HepG2 (cell line): ENCODE data around the gene GLS2. TPM values are rescaled to one million over a fixed set of nuclear protein-coding genes. Genes with fewer than 3 reads are reported as not detected.
A peak's percentile ranks its signal among the peaks of the same experiment; 100 is the strongest.

Experiments
- ADNP ChIP-seq: sonication (generic); formaldehyde crosslinking; IDR thresholded peaks from 2 replicates; pipeline ENCODE4 v1.4.0; 2020; ENCODE audit warnings: missing genetic modification reagents
- BHLHE40 ChIP-seq: IDR thresholded peaks from 2 replicates; pipeline ENCODE4 v1.6.1; 2011; ENCODE audit warnings: low read length, improper control_type of control experiment
- DNMT3B ChIP-seq: conservative IDR thresholded peaks from 2 replicates; pipeline ENCODE4 v1.6.1; 2016; ENCODE audit warnings: missing biosample characterization, control low read depth
- GATAD2A ChIP-seq: IDR thresholded peaks from 2 replicates; pipeline ENCODE4 v1.6.1; 2016
- HNF4A ChIP-seq: sonication (generic); formaldehyde crosslinking; IDR thresholded peaks from 2 replicates; pipeline ENCODE4 v1.4.0; 2020; ENCODE audit warnings: missing genetic modification reagents
- KDM1A ChIP-seq: IDR thresholded peaks from 2 replicates; pipeline ENCODE4 v1.6.1; 2016; ENCODE audit warnings: missing compliant biosample characterization
- MIXL1 ChIP-seq: IDR thresholded peaks from 2 replicates; pipeline ENCODE4 v1.6.1; 2016
- MZF1 ChIP-seq: sonication (generic); formaldehyde crosslinking; IDR thresholded peaks from 2 replicates; pipeline ENCODE4 v1.8.1; 2023; ENCODE audit warnings: mild to moderate bottlenecking, missing genetic modification reagents, borderline replicate concordance
- NR2F1 ChIP-seq, 2 experiments: fragments of 450-650 bp in 1 of 2; formaldehyde crosslinking in 1 of 2; IDR thresholded peaks; 2 replicates each; pipeline versions ENCODE4 v1.5.0 to v1.6.1; 2016 to 2020; ENCODE audit warnings: mild to moderate bottlenecking in 1 of 2, missing compliant biosample characterization in 1 of 2, missing genetic modification reagents in 1 of 2, moderate library complexity in 1 of 2
- PITX1 ChIP-seq: sonication (generic); formaldehyde crosslinking; IDR thresholded peaks from 2 replicates; pipeline ENCODE4 v1.5.1; 2020; ENCODE audit warnings: mild to moderate bottlenecking, missing genetic modification reagents
- POGZ ChIP-seq: sonication (generic); formaldehyde crosslinking; IDR thresholded peaks from 2 replicates; pipeline ENCODE4 v1.4.0; 2020; ENCODE audit warnings: mild to moderate bottlenecking, missing genetic modification reagents
- RARA ChIP-seq: IDR thresholded peaks from 2 replicates; pipeline ENCODE4 v1.6.1; 2016; ENCODE audit warnings: missing genetic modification reagents, missing compliant biosample characterization
- REL ChIP-seq: sonication (generic); formaldehyde crosslinking; conservative IDR thresholded peaks from 2 replicates; pipeline ENCODE4 v1.8.0; 2022; ENCODE audit warnings: mild to moderate bottlenecking, missing genetic modification reagents, moderate library complexity
- RFX1 ChIP-seq: fragments of 450-650 bp; IDR thresholded peaks from 2 replicates; pipeline ENCODE4 v1.6.1; 2017
- SKI ChIP-seq: fragments of 450-650 bp; IDR thresholded peaks from one replicate; pipeline ENCODE4 v1.6.1; 2018; ENCODE audit warnings: mild to moderate bottlenecking; ENCODE audit not compliant: partially characterized antibody
- TEAD3 ChIP-seq: optimal IDR thresholded peaks from 2 replicates; pipeline ENCODE3; 2016; ENCODE audit warnings: borderline replicate concordance
- ZMYM3 ChIP-seq: sonication (generic); formaldehyde crosslinking; IDR thresholded peaks from 2 replicates; pipeline ENCODE4 v1.5.1; 2020; ENCODE audit warnings: mild to moderate bottlenecking, missing genetic modification reagents
- ZNF12 ChIP-seq: sonication (generic); formaldehyde crosslinking; IDR thresholded peaks from 2 replicates; pipeline ENCODE4 v1.5.0; 2020; ENCODE audit warnings: missing genetic modification reagents
- ZNF543 ChIP-seq: sonication (generic); formaldehyde crosslinking; IDR thresholded peaks from 2 replicates; pipeline ENCODE4 v1.4.0; 2020; ENCODE audit warnings: mild to moderate bottlenecking, missing genetic modification reagents
- ZNF660 ChIP-seq: sonication (generic); formaldehyde crosslinking; IDR thresholded peaks from 2 replicates; pipeline ENCODE4 v1.5.1; 2020; ENCODE audit warnings: mild to moderate bottlenecking, low read depth, missing genetic modification reagents, borderline replicate concordance
- polyA plus RNA-seq, 8 experiments: library from polyadenylated mRNA; depleted of rRNA in 3 of 8; stranded (reverse) in 7 of 8; unstranded in 1 of 8; fragments of >200 nt; fragmentation: Illumina TruSeq in 4 of 8; extraction: Trizol in 4 of 8; gene quantifications; 2 replicates each; pipeline versions ENCODE4 v1.2.1 to v1.2.3, GENCODE V29; 2011 to 2016; ENCODE audit warnings: low read depth in 4 of 8, missing spikeins in 1 of 8, mixed read lengths in 1 of 8; ENCODE audit not compliant: insufficient read depth in 1 of 8
- total RNA-seq, 5 experiments: library from RNA; depleted of rRNA; stranded (reverse); fragments of >200 nt; fragmentation: Illumina TruSeq; extraction: Trizol; gene quantifications; 2 replicates each; pipeline ENCODE4 v1.2.3, GENCODE V29; 2016; ENCODE audit warnings: low read depth in 1 of 5
- TF ChIP-seq, protein P1 (sequence below): sonication (generic); formaldehyde crosslinking; IDR thresholded peaks from 2 replicates; pipeline ENCODE4 v1.5.1; 2020; ENCODE audit warnings: mild to moderate bottlenecking, missing genetic modification reagents
- TF ChIP-seq, protein P2 (sequence below): IDR thresholded peaks from 2 replicates; pipeline ENCODE4 v1.4.0; 2020; ENCODE audit warnings: mild to moderate bottlenecking, missing genetic modification reagents
- TF ChIP-seq, protein P3 (sequence below): sonication (generic); formaldehyde crosslinking; IDR thresholded peaks from 2 replicates; pipeline ENCODE4 v1.4.0; 2020; ENCODE audit warnings: missing genetic modification reagents, borderline replicate concordance

GLS2 gene
- total and polyA plus RNA-seq, 2 of the 13 experiments (the other 11 are each of a cell fraction or from before 2014, with no cell fraction given): 8.6 to 12.2 TPM

DNA sequence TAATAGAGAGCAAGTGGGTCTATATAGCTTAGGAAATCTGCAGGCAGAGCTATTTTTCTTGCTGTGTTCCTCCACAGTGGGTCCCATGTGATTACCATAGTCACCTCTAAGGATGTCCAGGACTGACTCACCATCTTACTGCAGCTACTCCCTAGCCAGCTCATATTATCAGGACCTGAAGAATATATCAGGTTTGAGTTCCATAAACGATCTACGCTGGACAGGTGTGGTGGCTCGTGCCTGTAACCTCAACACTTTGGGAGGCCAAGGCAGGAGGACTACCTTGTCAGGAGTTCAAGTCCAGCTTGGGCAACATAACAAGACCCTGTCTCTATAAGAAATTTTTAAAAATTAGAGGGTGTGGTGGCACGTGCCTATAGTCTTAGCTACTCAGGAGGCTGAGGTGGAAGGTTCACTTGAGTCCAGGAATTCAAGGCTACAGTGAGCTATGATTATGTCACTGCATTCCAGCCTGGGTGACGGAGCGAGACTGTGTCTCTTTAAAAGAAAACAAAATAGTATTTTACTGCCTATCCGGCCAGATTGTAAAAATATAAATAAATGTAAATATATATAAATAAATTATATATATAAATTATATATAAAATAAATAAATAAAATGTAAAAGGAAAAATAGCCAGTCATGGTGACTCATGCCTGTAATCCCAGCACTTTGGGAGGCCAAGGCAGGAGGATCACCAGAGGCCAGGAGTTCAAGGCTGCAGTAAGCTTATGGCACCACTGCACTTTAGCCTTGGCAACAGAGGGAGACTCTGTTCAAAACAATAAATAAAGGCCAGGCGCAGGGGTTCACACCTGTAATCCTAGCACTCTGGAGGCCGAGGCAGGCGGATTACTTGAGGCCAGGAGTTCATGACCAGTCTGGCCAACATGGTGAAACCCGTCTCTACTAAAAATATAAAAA lies 26.5 kb downstream of the GLS2 start (continued):
- peak; percentile 93 for TF ChIP-seq TEAD3 (CRISPR knock-in tag)
- TF ChIP-seq MIXL1 (CRISPR knock-in tag): no peak
- no peak for TF ChIP-seq REL (CRISPR knock-in tag)
- 0 out of 2 replicates have a peak, but pooled peaks have one; percentile 39 for TF ChIP-seq POGZ
- TF ChIP-seq SKI: peak; percentile 39
- TF ChIP-seq, protein P1, sequence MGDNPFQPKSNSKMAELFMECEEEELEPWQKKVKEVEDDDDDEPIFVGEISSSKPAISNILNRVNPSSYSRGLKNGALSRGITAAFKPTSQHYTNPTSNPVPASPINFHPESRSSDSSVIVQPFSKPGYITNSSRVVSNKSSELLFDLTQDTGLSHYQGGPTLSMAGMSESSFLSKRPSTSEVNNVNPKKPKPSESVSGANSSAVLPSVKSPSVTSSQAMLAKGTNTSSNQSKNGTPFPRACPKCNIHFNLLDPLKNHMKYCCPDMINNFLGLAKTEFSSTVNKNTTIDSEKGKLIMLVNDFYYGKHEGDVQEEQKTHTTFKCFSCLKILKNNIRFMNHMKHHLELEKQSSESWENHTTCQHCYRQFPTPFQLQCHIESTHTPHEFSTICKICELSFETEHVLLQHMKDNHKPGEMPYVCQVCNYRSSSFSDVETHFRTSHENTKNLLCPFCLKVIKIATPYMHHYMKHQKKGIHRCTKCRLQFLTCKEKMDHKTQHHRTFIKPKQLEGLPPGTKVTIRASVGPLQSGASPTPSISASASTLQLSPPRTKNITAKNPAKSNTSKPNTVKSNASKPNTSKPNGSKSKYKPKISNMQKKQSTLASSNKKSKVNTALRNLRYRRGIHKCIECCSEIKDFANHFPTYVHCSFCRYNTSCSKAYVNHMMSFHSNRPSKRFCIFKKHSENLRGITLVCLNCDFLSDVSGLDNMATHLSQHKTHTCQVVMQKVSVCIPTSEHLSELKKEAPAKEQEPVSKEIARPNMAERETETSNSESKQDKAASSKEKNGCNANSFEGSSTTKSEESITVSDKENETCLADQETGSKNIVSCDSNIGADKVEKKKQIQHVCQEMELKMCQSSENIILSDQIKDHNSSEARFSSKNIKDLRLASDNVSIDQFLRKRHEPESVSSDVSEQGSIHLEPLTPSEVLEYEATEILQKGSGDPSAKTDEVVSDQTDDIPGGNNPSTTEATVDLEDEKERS: 0 out of 2 replicates have a peak, but pooled peaks have one; percentile 26
- no peak for TF ChIP-seq ZNF12 (CRISPR knock-in tag)
- 0 out of 2 replicates have a peak, but pooled peaks have one; percentile 29 for TF ChIP-seq ADNP (CRISPR knock-in tag)
- TF ChIP-seq, protein P2, sequence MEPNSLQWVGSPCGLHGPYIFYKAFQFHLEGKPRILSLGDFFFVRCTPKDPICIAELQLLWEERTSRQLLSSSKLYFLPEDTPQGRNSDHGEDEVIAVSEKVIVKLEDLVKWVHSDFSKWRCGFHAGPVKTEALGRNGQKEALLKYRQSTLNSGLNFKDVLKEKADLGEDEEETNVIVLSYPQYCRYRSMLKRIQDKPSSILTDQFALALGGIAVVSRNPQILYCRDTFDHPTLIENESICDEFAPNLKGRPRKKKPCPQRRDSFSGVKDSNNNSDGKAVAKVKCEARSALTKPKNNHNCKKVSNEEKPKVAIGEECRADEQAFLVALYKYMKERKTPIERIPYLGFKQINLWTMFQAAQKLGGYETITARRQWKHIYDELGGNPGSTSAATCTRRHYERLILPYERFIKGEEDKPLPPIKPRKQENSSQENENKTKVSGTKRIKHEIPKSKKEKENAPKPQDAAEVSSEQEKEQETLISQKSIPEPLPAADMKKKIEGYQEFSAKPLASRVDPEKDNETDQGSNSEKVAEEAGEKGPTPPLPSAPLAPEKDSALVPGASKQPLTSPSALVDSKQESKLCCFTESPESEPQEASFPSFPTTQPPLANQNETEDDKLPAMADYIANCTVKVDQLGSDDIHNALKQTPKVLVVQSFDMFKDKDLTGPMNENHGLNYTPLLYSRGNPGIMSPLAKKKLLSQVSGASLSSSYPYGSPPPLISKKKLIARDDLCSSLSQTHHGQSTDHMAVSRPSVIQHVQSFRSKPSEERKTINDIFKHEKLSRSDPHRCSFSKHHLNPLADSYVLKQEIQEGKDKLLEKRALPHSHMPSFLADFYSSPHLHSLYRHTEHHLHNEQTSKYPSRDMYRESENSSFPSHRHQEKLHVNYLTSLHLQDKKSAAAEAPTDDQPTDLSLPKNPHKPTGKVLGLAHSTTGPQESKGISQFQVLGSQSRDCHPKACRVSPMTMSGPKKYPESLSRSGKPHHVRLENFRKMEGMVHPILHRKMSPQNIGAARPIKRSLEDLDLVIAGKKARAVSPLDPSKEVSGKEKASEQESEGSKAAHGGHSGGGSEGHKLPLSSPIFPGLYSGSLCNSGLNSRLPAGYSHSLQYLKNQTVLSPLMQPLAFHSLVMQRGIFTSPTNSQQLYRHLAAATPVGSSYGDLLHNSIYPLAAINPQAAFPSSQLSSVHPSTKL (CRISPR knock-in tag): peak; percentile 32; the same call in 1 of the 2 replicates
- peak; percentile 28; the same call in 1 of the 2 replicates for TF ChIP-seq GATAD2A
- no peak for TF ChIP-seq MZF1 (CRISPR knock-in tag)
- peak; percentile 61; the same call in 1 of the 2 replicates for TF ChIP-seq PITX1 (CRISPR knock-in tag)
- TF ChIP-seq NR2F1 (CRISPR knock-in tag; IDR thresholded peaks at IDR 0.05): peak in 1 of 2 experiments; percentile 68; a peak in 2 of 4 replicates
- TF ChIP-seq HNF4A (CRISPR knock-in tag): peak; percentile 54; the same call in 1 of the 2 replicates
- peak; percentile 31; the same call in 1 of the 2 replicates for TF ChIP-seq RFX1
- no peak for TF ChIP-seq DNMT3B
- peak; percentile 48; the same call in 1 of the 2 replicates for TF ChIP-seq ZMYM3 (CRISPR knock-in tag)
- TF ChIP-seq KDM1A (CRISPR knock-in tag): 0 out of 2 replicates have a peak, but pooled peaks have one; percentile 4
- no peak for TF ChIP-seq ZNF660
- peak; percentile 56 for TF ChIP-seq RARA
- TF ChIP-seq ZNF543 (CRISPR knock-in tag): no peak
- TF ChIP-seq, protein P3, sequence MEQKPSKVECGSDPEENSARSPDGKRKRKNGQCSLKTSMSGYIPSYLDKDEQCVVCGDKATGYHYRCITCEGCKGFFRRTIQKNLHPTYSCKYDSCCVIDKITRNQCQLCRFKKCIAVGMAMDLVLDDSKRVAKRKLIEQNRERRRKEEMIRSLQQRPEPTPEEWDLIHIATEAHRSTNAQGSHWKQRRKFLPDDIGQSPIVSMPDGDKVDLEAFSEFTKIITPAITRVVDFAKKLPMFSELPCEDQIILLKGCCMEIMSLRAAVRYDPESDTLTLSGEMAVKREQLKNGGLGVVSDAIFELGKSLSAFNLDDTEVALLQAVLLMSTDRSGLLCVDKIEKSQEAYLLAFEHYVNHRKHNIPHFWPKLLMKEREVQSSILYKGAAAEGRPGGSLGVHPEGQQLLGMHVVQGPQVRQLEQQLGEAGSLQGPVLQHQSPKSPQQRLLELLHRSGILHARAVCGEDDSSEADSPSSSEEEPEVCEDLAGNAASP (CRISPR knock-in tag): peak; percentile 59; the same call in 1 of the 2 replicates
- peak; percentile 86 for TF ChIP-seq BHLHE40
